Endodermal cell (in vitro differentiated cells): ENCODE data around the gene PRDM16. TPM values are rescaled to one million over a fixed set of nuclear protein-coding genes. Genes with fewer than 3 reads are reported as not detected.

Source experiments
- DNase-seq: peaks from one replicate; pipeline ENCODE4 v3.0.0-alpha.2; 2017
- H3K27ac ChIP-seq: 2 replicates; pipeline ENCODE4 v1.5.1; 2013; ENCODE audit warnings: mild to moderate bottlenecking, low read depth, low read length, moderate library complexity
- H3K27me3 ChIP-seq: 2 replicates; pipeline ENCODE4 v1.6.1; 2013; ENCODE audit warnings: mild to moderate bottlenecking, low read length, moderate library complexity; ENCODE audit not compliant: insufficient read depth, control insufficient read depth, poor library complexity, severe bottlenecking
- H3K36me3 ChIP-seq: 2 replicates; pipeline ENCODE4 v1.7.0; 2013; ENCODE audit warnings: mild to moderate bottlenecking, low read length, moderate library complexity; ENCODE audit not compliant: control insufficient read depth, insufficient read depth
- H3K4me1 ChIP-seq: one replicate; pipeline ENCODE4 v1.7.0; 2013; ENCODE audit warnings: low read length; ENCODE audit not compliant: control insufficient read depth, insufficient read depth
- H3K4me3 ChIP-seq: 2 replicates; pipeline ENCODE4 v1.5.1; 2013; ENCODE audit warnings: mild to moderate bottlenecking, low read length, moderate library complexity
- H3K9ac ChIP-seq: 2 replicates; pipeline ENCODE4 v1.6.1; 2013; ENCODE audit warnings: mild to moderate bottlenecking, low read length, moderate library complexity; ENCODE audit not compliant: poor library complexity, severe bottlenecking; ENCODE audit errors: extremely low read depth
- H3K9me3 ChIP-seq: 2 replicates; pipeline ENCODE4 v1.6.1; 2013; ENCODE audit warnings: mild to moderate bottlenecking, low read length, moderate library complexity; ENCODE audit not compliant: control insufficient read depth
- H3K27ac Mint-ChIP-seq: 2 replicates; pipeline ENCODE4 v1.8.0; 2020; ENCODE audit warnings: mixed read lengths
- H3K27me3 Mint-ChIP-seq: 2 replicates; pipeline ENCODE4 v1.8.0; 2021; ENCODE audit warnings: mild to moderate bottlenecking, mixed read lengths; ENCODE audit not compliant: insufficient read depth
- H3K36me3 Mint-ChIP-seq: 2 replicates; pipeline ENCODE4 v1.8.0; 2020; ENCODE audit warnings: low read depth, mixed read lengths
- H3K4me1 Mint-ChIP-seq: 2 replicates; pipeline ENCODE4 v1.8.0; 2020; ENCODE audit warnings: mixed read lengths
- H3K4me3 Mint-ChIP-seq: 2 replicates; pipeline ENCODE4 v1.8.0; 2020; ENCODE audit warnings: mild to moderate bottlenecking, moderate library complexity, mixed read lengths
- H3K9me3 Mint-ChIP-seq: 2 replicates; pipeline ENCODE4 v1.8.0; 2020; ENCODE audit warnings: mild to moderate bottlenecking, mixed read lengths
- CTCF ChIP-seq: fragments of 200-600 bp; sonication (generic); conservative IDR thresholded peaks from 2 replicates; pipeline ENCODE4 v1.5.0; 2021; ENCODE audit warnings: antibody characterized with exemption, mild to moderate bottlenecking
- WGBS, 2 experiments: methylation state at CpG; one replicate each; pipeline versions ENCODE4 v1.1.5 to v1.1.7; 2013; ENCODE audit warnings: missing lambda C conversion rate in 2 of 2, mixed read lengths in 1 of 2; ENCODE audit not compliant: insufficient coverage in 1 of 2, insufficient read length in 1 of 2; 5-methylcytosine and 5-hydroxymethylcytosine counted together
- total RNA-seq, 2 donors: library from RNA; stranded (reverse); fragmentation: NEBNext Ultra II Directional in 1 of 2; extraction: Animal tissue kit (Norgen Biotek cat#: 25700) in 1 of 2; gene quantifications; 2 replicates in 1 of 2; 3 replicates in 1 of 2; pipeline ENCODE4 v1.2.1, GENCODE V29; 2021

Gene PRDM16
- total RNA-seq, 2 donors from 2014 or later = 2.1 to 4.0 TPM

- H3K4me1 Mint-ChIP-seq = no peaks in the 10 kb centered on the region
- WGBS, 2 experiments = 94 to 95% methylated on average over 15 to 33 of the region's 33 CpGs
- Histone ChIP-seq H3K27me3 (no peaks in the 10 kb centered on the region), H3K4me3 (no peak overlapping the region), H3K9ac (no peak overlapping the region), H3K27ac (no peak overlapping the region), H3K4me1 (no peaks in the 10 kb centered on the region), H3K9me3 (no peaks in the 10 kb centered on the region), H3K36me3 (no peaks in the 10 kb centered on the region)
- H3K36me3 Mint-ChIP-seq = no peaks in the 10 kb centered on the region
- H3K27ac Mint-ChIP-seq = no peak overlapping the region
- no peaks in the 10 kb centered on the region for H3K27me3 Mint-ChIP-seq
- no peak for TF ChIP-seq CTCF
- no peak for DNase-seq
- H3K4me3 Mint-ChIP-seq = no peak overlapping the region
- no peaks in the 10 kb centered on the region for H3K9me3 Mint-ChIP-seq
Measured at GRCh38 chr1:3292051-3292722, 223.2 kb downstream of the PRDM16 start.

DNA sequence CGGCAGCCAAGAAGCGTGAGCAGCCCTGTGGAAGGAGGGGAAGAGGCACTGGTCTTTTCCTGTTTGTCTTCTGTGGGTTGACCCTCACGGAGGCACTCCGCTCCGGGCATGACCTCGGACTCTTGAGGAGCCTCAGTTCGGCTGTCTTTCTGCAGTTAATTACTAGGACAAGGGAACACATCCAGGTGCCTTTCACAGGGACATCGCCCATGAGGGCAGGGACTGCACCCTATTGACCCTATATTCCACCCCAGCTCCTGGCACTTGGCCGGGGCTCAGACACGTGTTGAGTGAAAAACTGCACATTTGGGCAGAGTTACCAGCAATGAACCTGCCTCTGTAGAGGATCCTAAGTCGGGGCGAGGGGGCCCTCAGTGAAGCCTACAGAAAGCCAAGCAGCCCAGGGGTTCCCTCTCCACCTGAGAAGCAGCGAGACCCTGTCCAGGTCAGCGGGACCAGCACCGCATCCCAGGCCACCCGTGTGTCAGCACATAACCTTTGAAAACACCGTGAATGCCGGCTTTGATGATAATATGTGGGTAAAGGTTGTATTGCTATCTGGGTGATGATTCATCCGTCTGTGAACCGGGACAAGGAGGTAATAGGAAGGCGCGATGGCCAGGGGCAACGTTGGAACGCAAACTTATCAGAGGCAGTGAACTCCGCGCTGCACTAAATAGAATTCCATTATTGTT is 224.0 kb downstream of the PRDM16 start:
- no peaks in the 10 kb centered on the region for H3K27me3 Mint-ChIP-seq
- no peaks in the 10 kb centered on the region for H3K4me1 ChIP-seq
- H3K9me3 Mint-ChIP-seq = no peaks in the 10 kb centered on the region

DNA sequence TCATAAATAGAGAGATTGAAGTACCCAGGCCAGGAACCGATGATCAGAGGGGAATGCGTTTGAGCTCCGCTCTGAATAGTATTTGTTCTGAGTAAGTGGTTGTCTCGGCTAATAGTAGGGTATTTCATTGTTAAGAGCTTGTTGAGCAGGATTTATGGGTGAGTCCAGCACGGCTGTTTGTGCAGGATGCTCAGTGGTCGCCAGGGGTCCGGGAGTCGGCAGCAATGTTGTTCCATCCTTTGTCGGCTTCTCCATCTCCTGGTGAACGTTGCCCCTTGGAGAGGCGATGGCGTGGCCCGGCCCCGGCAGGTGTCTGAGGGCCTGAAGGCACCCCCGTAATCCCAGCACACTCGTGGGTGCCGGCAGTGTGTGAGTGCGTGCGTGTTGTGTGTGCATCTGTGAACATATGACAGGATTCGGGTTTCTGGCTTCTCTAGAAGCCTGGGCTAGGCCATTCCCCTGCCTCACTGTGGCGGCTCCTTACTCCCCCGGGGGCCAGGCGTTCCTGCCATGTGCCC is 224.6 kb downstream of the PRDM16 start:
- no peaks in the 10 kb centered on the region for H3K27me3 ChIP-seq
- DNase-seq = no peak
- no peaks in the 10 kb centered on the region for H3K36me3 ChIP-seq
- TF ChIP-seq CTCF = no peak
- Mint-ChIP-seq H3K27ac (no peak overlapping the region), H3K27me3 (no peaks in the 10 kb centered on the region), H3K36me3 (no peaks in the 10 kb centered on the region), H3K4me3 (no peak overlapping the region), H3K9me3 (no peaks in the 10 kb centered on the region), H3K4me1 (no peaks in the 10 kb centered on the region)
- no peak overlapping the region for H3K27ac ChIP-seq
- no peak overlapping the region for H3K9ac ChIP-seq
- no peaks in the 10 kb centered on the region for H3K4me1 ChIP-seq
- H3K4me3 ChIP-seq = no peak overlapping the region
- no peaks in the 10 kb centered on the region for H3K9me3 ChIP-seq
- WGBS, 2 experiments = 92% methylated on average over 20 to 23 of the region's 23 CpGs

More for the DNA sequence above, 224.0 kb downstream of the PRDM16 start:
- Histone ChIP-seq H3K27me3 (no peaks in the 10 kb centered on the region), H3K36me3 (no peaks in the 10 kb centered on the region), H3K27ac (no peak overlapping the region), H3K4me3 (no peak overlapping the region), H3K9me3 (no peaks in the 10 kb centered on the region), H3K9ac (no peak overlapping the region)
- Mint-ChIP-seq H3K36me3 (no peaks in the 10 kb centered on the region), H3K27ac (no peak overlapping the region), H3K4me3 (no peak overlapping the region), H3K4me1 (no peaks in the 10 kb centered on the region)
- no peak for TF ChIP-seq CTCF
- 94 to 95% methylated on average over 20 to 26 of the region's 26 CpGs for WGBS, 2 experiments
- DNase-seq = no peak
